ENCODE measurements around the gene MMP27. TPM values are rescaled to one million over a fixed set of nuclear protein-coding genes. Genes with fewer than 3 reads are reported as not detected.

Gene MMP27
- total RNA-seq, 2 experiments from 2014 or later: not detected

Other genes with a start within 250 kb of the MMP27 start
- gene MMP7, start 175.0 kb downstream of the MMP27 start, total RNA-seq: not detected
- gene MMP20, start 80.4 kb downstream of the MMP27 start, total RNA-seq: not detected
- not detected for gene MMP8, start 19.2 kb upstream of the MMP27 start, total RNA-seq
- not detected for gene MMP10, start 74.9 kb upstream of the MMP27 start, total RNA-seq
- not detected for gene MMP1, start 92.4 kb upstream of the MMP27 start, total RNA-seq
- not detected for gene MMP3, start 137.8 kb upstream of the MMP27 start, total RNA-seq
- gene MMP12, start 169.2 kb upstream of the MMP27 start, total RNA-seq: not detected
- gene MMP13, start 250.0 kb upstream of the MMP27 start, total RNA-seq: not detected